ENCODE measurements around the gene TEK.

TEK gene

DNA sequence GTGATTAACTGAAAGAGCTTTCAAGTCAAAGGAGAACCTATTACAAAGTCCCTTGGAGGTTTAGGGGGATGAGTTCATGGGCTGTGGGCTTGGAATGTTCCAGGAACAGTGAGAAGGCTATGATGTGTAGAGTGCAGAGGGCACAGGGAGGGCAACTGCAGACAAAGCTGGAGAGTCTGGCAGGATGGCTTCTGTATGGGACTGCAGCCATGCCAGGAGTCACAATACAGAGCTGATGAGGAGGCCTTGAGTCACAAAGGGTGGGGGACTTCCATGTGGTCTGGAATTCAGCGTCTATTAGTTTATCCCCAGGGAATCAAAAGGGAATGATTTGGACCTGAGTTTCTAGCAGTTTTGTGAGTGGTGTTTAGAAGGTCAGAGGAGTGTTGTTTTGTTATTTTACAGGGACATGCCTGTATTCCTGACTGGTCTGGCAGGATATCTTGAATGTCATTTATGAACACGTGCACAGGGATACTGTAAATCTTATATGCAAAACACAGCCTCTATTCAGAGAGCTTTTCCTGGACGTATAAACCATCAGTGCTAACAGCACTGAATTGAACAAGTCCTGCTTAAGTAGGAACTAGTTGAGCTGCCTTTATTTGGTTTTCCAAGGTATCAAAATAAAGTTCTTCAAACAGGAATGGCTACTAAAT lies 14.3 kb upstream of the TEK start:
- H3K4me3 ChIP-seq (ENCODE audit: low read depth, low read length) = no peak overlapping the region
- no peak for DNase-seq (ENCODE audit: low read depth)
- TF ChIP-seq, protein P1, sequence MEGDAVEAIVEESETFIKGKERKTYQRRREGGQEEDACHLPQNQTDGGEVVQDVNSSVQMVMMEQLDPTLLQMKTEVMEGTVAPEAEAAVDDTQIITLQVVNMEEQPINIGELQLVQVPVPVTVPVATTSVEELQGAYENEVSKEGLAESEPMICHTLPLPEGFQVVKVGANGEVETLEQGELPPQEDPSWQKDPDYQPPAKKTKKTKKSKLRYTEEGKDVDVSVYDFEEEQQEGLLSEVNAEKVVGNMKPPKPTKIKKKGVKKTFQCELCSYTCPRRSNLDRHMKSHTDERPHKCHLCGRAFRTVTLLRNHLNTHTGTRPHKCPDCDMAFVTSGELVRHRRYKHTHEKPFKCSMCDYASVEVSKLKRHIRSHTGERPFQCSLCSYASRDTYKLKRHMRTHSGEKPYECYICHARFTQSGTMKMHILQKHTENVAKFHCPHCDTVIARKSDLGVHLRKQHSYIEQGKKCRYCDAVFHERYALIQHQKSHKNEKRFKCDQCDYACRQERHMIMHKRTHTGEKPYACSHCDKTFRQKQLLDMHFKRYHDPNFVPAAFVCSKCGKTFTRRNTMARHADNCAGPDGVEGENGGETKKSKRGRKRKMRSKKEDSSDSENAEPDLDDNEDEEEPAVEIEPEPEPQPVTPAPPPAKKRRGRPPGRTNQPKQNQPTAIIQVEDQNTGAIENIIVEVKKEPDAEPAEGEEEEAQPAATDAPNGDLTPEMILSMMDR (IDR thresholded peaks at IDR 0.05; ENCODE audit: low read depth, low read length, missing control alignments) = no peak

DNA sequence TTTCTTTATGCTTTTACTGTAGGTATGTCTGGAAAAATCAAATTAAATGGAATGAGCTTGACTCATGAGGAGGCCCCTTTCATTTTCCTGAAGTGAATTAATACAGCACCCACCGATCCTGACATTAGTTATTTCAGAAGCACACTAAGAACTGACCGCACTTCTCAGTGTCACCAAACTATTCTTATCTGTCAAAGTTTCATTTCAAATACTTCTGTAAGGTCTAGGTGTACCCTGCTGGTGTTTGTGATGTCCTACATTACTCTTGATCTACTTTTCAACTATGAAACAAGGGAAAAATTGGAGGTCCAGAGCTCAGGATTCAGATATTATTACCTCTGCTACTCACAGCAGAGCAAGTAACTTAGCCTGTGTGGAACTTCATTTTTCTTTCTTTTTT lies 1.8 kb upstream of the TEK start:
- H3K4me3 ChIP-seq (ENCODE audit: low read depth, low read length) = no peak overlapping the region
- TF ChIP-seq, protein P1 (IDR thresholded peaks at IDR 0.05; ENCODE audit: low read depth, low read length, missing control alignments) = no peak
- no peak for DNase-seq (ENCODE audit: low read depth)

DNA sequence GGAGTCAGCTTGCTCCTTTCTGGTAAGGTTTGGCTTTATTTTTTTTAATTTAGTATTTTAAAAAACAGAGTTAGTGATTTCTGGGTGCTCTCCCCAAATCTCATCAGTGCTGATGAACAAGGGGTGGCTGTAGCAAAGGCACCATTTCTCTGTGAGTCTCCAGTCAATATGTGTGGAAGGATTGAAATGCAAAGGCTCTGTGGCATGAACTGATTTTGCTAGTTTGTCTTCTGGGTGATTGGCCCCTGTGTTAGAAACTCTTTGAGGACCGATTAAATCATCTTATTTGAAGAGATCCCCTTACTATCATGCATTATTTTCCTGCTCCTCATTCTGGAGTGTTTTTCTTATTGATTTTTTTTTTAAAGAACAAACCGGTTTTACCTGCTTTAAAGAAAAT lies 596 bp downstream of the TEK start:
- DNase-seq (ENCODE audit: low read depth) = no peak
- TF ChIP-seq, protein P1 (IDR thresholded peaks at IDR 0.05; ENCODE audit: low read depth, low read length, missing control alignments) = no peak
- no peak overlapping the region for H3K4me3 ChIP-seq (ENCODE audit: low read depth, low read length)

DNA sequence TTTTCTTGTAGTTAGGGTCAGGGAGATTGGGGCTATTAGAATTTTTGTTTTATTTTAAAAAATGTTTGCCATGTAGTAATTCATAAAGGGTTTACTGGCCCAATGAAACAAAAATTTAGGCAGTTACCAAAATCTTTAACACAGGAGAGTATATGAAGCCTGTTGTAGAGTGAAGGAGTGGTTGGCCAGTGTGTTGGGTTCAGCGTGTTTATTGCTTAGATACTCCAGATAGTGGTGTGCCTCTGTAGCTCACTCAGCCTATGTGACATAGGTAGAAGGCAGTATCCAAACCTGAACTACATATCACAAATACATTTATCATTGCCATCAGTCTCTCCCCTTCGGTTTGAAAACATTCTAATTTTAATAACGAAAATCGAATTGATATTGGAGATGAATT lies 1.2 kb downstream of the TEK start:
- TF ChIP-seq, protein P1 (IDR thresholded peaks at IDR 0.05; ENCODE audit: low read depth, low read length, missing control alignments) = no peak
- H3K4me3 ChIP-seq (ENCODE audit: low read depth, low read length) = no peak overlapping the region
- DNase-seq (ENCODE audit: low read depth) = no peak

DNA sequence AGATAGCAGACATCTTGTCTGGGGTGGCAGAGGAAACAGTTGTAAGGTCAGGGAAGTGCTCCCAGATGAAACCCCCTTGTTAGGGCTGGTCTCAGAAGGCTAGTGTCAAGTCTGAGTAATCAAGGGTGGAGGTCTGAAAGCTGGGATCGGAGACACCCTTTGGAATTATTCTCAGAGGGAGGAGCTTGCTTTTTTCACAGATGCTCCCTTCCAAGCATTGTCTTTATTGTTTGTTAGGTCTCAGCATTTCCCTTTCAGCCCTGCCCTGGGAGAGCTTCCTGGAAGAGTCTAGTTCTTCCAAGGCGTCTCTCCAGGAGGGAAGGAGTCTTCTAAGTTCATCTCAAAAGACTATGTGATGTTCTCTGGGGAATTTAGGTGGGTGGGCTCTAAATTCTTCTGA lies 3.2 kb downstream of the TEK start:
- TF ChIP-seq, protein P1 (IDR thresholded peaks at IDR 0.05; ENCODE audit: low read depth, low read length, missing control alignments) = no peak
- H3K4me3 ChIP-seq (ENCODE audit: low read depth, low read length) = no peak overlapping the region
- no peak for DNase-seq (ENCODE audit: low read depth)

DNA sequence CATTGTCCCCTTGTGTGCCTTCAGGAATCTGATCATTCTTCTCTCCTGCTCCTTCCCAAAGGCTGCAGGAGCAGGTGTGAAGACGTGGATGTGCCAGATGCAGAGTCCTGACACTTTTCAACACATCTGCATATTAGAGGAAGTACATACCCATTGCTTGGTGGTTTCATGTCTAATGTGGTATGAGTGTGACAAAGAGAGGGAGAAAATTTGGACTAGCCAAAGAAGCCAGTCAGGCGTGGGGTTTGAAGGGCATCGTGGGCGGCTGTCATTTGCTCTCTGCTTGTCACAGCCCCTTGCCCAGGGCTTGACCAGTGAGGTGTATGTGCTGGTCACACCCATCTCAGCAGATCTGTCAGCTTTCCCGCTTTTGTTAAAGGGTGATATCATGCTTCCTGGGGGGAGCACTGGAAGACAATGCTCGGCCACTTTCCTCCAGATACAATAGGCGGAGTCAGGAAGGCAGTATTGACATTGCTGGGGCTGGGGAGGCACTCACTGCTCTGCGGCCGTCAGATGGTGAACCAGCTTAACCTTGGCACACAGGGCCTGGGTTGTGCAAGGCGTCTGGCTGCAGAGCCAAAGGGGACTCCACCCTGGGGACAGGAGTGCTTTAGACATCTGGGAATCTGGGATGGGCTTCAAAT lies 8.6 kb downstream of the TEK start:
- no peak for DNase-seq (ENCODE audit: low read depth)
- TF ChIP-seq, protein P1 (IDR thresholded peaks at IDR 0.05; ENCODE audit: low read depth, low read length, missing control alignments) = no peak
- no peak overlapping the region for H3K4me3 ChIP-seq (ENCODE audit: low read depth, low read length)

DNA sequence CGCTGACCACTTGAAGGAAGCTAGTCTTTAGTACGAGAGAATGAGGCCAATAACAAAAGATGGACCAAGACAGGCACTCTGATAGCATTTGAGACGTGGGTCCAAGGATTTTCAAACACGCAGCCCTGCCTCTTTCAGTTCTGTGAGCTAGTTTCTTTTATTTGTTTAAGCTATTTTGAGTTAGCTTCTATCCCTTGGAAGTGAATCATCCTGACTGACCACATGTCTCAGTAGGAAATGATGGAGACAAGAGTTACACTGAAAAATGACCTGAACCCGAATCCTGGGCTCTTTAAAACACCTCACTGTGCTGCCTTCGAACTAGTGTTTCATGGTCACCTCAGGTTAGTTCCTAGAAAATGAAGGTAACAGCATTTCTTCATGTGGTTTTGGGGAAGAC lies 9.9 kb downstream of the TEK start:
- no peak for DNase-seq (ENCODE audit: low read depth)
- TF ChIP-seq, protein P1 (IDR thresholded peaks at IDR 0.05; ENCODE audit: low read depth, low read length, missing control alignments) = no peak
- no peak overlapping the region for H3K4me3 ChIP-seq (ENCODE audit: low read depth, low read length)

Measured in GM12864 (cell line).